HG03095 (cell line): ENCODE data around the gene ANKS1B.

Experiments used
- ATAC-seq: cut with Tn5 transposase; IDR thresholded peaks from one replicate; pipeline ENCODE4 v1.9.1; 2021; ENCODE audit warnings: moderate library complexity; ENCODE audit not compliant: unreplicated experiment

Gene ANKS1B

GRCh38 chr12:98909746-98910145 lies 1075.0 kb downstream of the ANKS1B start:
- no peak for ATAC-seq

- ATAC-seq = no peak
Measured at GRCh38 chr12:98908866-98909265, 1075.9 kb downstream of the ANKS1B start.

DNA sequence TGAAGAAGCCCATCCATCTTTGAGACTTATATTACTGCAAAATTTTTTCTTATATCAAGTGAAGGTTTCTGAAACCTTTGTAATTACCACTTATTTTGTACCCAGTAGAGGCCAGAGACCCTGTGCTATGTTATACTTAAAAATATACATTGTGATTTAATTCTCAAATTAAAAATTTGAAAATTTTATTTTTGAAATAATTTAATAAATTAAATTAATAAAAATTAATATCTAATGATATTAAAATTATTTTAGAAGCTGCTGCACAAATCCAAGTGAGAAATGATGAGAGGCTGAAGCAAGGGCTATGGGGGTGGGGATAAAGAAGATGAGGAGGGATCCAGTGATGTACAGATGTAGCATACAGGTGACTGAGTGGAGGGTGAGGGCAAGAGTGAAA lies 1080.9 kb downstream of the ANKS1B start:
- ATAC-seq = no peak

DNA sequence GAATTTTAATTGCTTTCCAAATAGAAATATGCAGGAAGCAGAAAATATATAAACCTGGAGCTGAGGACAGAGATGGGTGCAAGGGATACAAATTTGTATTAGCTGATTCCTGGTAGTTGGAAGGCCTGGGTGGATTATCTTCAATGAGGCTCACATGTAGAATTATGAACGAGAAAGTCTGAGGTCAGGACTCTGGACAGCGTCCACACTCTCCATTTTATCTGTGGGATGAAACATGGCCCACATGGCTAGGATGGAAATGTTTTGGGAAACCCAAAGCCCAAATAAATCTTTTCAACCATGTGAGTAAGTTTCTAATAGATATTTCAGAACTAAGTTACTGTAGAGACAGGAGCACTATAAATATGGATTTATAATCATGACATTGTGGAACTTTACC lies 1083.5 kb downstream of the ANKS1B start:
- ATAC-seq = no peak

DNA sequence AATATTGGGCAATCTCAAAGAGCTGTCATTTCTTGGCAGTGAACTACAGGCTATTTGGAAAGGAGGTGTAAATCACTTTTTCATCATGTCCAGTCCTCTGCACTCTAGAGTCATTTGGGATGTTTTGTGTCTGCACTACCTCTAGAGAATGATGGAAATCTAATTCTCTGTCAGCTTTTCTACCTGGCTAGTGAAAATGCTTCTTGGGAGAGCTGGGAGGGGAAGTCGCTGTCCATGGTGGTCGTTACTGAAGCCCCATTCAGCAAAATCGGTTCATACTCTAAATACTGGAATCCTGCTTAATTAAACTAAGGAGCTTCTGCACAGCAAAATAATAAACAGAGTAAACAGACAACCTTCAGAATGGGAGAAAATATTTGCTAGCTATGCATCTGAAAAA lies 1087.8 kb downstream of the ANKS1B start:
- ATAC-seq = no peak

DNA sequence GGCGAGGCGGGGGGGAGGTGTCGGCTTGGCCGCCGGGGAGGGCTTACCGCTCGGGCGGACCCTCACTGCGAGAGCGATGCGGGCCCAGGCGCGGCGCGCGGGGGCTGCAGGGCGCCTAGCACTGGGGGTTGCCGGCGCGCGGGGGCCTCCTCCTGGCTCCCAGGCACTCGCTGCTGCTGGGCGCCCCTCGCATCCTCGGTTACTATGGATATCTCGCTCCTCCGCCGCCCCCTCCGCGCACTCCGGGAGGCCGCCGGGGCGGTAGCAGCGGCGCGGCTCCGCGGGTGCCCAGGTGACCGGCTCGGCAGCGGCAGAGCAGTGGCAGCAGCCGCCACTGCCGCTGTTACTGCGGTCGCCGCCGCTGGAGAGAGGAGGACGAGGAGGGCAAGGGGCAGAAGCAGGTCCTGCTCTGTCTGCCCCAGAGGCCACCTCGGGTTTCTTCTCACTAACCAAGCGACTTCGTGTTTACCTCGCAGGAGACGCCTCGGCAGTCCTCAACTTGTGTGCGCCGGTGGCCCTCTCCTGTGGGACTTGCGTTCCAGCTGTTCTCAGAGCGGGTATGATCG lies 1089.6 kb downstream of the ANKS1B start:
- ATAC-seq = no peak

GRCh38 chr12:98894412-98895085 lies 1090.2 kb downstream of the ANKS1B start:
- ATAC-seq = no peak

- no peak for ATAC-seq
Measured at GRCh38 chr12:98893675-98894411, 1090.9 kb downstream of the ANKS1B start.

- ATAC-seq = no peak
Measured at GRCh38 chr12:98893126-98893674, 1091.5 kb downstream of the ANKS1B start.

DNA sequence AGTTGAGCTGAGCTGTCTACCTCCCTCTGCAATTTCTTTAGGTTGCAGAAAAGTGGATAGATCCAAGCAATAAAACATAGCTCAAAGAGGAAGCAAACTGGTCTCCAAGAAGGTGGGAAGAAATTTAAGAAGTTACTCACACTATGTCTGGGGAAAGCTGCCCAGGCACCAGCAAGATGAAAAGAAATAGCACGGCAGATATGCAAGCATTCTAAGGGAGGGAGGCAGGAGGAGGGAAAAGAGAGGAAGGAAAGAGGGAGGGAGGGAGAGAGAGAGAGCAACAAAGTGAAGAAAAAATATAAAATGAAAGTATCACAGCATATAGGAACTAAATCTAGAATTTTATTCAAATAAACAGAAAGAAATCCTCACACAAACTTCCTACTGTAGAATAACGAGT lies 1099.0 kb downstream of the ANKS1B start:
- ATAC-seq = no peak

GRCh38 chr12:98883231-98883630 lies 1101.5 kb downstream of the ANKS1B start:
- ATAC-seq = no peak

DNA sequence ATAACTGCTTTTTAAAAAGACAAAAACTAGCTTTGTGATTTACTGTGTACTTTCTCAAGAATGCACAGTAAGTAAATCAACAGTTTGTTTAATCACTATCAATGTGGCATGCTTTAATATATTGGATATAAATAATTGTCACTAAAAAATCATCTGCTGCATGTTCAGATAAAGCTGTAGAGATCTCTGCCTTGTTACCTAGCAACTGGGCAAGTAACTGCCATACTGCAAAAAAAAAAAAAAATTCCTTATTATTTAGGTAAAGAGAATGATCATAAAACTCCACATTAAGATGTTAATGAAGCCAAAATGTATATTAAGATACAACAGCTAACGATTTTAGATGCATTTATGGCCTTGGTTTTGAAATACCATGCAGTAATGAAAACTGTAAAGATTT lies 1102.2 kb downstream of the ANKS1B start:
- ATAC-seq = no peak

DNA sequence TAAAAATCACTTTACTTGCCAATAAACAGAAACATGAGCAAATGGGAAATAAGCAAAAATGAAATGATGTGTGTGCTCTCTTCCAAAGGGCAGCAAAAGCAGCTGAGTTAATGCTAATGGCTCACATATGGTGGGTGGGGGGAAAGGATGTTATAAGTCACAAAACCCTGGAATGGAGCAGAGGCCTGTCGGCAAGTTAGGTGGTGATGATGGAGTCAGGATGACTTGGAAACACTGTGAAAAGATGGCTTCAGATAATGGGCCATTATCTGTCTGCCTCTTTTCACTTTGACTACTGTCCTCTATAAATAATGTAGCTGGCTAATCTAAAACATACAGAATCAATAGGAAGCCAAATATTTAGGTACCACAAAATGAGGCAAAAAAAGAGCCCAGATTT lies 1111.0 kb downstream of the ANKS1B start:
- ATAC-seq = no peak

GRCh38 chr12:98870504-98870903 lies 1114.2 kb downstream of the ANKS1B start:
- no peak for ATAC-seq

DNA sequence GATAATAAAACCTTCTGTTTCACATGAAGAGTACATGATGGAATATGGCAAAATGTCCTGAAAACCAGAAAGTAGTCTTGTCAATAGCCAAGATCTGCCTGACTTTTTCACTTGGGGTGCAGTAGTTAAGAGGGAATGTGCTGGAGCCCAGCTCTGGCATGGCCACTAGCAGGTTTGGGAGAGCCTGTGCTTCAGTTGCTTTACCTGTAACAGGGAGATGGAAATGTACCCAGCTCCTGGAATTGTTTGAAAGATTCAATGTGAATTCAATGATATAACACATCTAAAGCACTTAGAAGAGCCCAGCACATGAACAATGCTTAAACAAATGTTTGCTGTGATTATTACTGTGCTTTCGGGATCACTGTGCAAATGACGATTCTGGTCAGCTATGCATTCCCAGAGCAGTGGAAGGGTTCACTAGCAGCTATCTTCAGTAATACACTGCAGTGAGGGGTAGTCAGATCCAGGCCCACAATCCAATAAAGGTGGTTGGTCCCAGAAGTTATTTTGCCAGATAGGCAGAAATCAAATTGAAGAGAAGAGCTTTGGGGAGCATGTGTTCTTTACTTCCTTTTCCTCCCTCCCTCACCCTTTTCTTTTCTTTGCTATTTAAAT lies 1114.7 kb downstream of the ANKS1B start:
- ATAC-seq = no peak

GRCh38 chr12:98868538-98868937 lies 1116.2 kb downstream of the ANKS1B start:
- ATAC-seq = no peak

GRCh38 chr12:98868076-98868475 lies 1116.7 kb downstream of the ANKS1B start:
- ATAC-seq = no peak

DNA sequence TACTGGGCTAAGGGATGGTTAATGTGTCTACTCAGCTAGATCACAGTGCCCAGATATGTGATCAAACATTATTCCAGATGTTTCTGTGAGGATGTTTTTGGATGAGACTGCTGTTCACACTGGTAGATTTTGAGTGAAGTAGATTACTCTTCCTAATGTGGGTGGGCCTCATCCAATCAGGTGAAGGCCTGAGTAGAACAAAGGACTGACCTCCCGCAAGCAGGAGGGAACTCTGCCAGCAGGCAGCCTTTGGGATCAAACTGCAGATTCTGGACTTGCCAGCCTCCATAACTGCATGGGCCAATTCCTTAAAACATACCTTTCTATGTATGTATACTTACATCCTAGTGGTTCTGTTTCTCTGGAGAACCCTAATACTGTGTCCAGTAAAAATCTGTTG lies 1120.4 kb downstream of the ANKS1B start:
- no peak for ATAC-seq

- no peak for ATAC-seq
Measured at GRCh38 chr12:98863167-98863566, 1121.6 kb downstream of the ANKS1B start.

GRCh38 chr12:98861251-98861650 lies 1123.5 kb downstream of the ANKS1B start:
- ATAC-seq = no peak

DNA sequence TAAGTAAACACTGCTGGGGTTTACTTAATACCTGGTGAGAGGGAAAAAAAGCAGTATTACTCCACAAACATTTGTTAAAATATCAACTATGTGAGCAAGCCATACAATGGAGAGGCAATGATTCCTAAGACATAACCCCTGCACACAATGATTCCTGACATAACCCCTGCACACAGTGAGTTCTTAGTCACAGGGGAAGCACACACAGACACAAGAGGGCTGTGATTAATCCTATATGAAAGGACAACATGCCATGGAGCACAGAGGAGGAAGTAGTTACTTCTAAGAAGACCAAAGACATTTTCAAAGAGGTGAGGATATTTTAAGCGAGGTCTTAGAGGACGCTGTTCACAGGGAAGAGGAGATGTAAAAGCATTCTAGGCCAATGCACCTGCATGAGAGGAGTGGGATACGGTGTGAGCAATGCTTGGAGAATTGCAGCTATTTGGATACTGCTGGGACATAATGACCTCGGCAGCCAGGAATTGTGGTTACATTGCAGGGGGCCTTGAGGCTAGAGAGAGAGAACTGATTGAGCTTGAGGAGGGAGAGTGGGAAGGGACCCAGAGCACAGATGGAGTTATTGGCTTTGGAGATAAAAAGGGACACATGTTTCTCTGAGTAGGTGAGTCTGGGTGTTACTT lies 1127.7 kb downstream of the ANKS1B start:
- no peak for ATAC-seq
